Fibroblast of pulmonary artery (primary cell): ENCODE data around the gene VILL.

Experiments
- DNase-seq: peaks from one replicate; pipeline ENCODE4 v3.0.0-alpha.2; 2010; ENCODE audit warnings: low read depth
- H3K4me3 ChIP-seq: replicated peaks from 2 replicates; pipeline ENCODE4 v1.5.1; 2011; ENCODE audit warnings: low read depth, mild to moderate bottlenecking, control low read depth, low read length, moderate library complexity
- CTCF ChIP-seq: IDR thresholded peaks from 2 replicates; pipeline ENCODE4 v1.5.1; 2011; ENCODE audit warnings: mild to moderate bottlenecking, control low read depth, low read length, inconsistent platforms; ENCODE audit errors: missing control alignments

VILL gene

DNA sequence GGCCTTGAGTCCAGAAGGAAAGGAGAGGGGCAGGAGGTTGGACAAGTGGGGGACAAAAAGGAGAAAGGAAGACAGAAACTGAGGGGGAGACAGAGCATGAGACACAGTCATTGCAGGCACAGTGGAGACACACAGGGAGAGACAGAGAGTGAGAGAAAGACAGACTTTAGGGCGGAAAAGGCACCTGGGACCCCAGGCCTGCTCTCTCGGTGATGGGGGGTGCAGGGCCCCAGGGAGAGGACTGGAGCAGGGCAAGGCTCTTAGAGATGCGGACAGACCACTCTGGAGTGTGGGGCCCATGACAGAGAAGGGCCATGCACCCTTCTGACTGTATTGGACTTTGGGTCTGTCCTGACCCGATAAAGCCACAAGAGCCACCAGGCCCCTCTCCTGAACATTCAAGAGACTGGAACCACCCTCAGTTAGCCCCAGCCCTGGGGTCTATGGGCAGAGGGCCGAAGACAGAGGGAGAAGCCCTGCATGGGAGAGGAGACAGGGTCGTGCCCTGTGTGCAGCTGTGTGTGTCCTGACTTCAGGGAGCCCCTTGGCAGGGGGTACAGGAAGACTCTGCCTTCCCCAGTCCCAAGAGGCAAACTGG lies 26.4 kb downstream of the VILL start:
- no peak overlapping the region for H3K4me3 ChIP-seq
- no peak for DNase-seq
- TF ChIP-seq CTCF = no peak

- no peak for DNase-seq
- no peak overlapping the region for H3K4me3 ChIP-seq
- TF ChIP-seq CTCF = no peak
Observed at GRCh38 chr3:38017445-38018295, 27.1 kb downstream of the VILL start.

DNA sequence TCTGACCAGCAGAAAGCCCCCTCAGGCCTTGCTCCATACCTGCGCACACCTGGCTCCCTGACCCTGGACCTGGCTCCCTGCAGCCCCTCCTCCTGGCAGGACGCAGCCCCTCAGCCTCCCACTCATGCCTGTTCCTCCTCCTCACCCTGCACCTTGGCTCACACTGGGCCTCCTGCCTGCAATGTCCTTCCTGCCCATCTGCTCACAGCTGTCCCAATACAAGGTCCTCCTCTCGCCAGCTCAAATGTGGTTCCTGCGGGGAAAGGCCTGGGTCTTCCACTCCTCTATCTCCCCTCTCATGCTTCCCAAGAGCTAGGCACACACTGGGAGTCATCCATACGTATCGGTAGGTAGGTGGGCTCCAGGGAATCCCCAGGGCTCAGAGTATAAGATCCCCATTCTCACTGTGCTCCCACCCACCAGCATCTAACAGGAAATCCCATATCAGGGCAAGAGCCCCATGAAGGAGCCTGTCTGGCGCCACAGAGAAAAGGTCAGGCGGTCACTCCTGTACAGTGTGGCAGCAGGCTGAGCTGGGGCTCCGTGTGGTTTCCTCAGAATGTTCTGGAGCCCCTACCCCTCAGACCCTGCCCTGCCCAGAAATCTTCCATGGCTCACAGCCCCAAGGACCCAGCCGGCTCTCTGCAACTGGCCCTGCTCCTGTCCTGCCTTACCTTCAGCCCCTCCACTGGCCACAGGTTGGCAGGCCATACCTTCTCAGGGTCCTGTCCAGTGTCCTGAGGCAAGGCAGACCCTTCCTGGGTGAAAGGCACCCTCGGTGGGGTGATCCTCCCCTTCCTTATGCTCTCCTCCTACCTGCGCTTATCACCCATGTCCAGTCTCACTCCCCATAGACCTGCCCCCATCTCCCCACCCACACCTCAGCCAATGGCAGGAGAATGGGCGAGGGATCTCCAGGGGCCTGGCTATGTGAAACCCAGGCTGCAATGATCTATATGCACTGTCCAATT lies 28.0 kb downstream of the VILL start:
- H3K4me3 ChIP-seq = no peak overlapping the region
- DNase-seq = no peak
- no peak for TF ChIP-seq CTCF

- DNase-seq = no peak
- no peak for TF ChIP-seq CTCF
- H3K4me3 ChIP-seq = no peak overlapping the region
Observed at GRCh38 chr3:38019658-38020341, 29.2 kb downstream of the VILL start.

- TF ChIP-seq CTCF = no peak
- DNase-seq = no peak
- H3K4me3 ChIP-seq = no peak overlapping the region
Observed at GRCh38 chr3:38020342-38020726, 29.7 kb downstream of the VILL start.

DNA sequence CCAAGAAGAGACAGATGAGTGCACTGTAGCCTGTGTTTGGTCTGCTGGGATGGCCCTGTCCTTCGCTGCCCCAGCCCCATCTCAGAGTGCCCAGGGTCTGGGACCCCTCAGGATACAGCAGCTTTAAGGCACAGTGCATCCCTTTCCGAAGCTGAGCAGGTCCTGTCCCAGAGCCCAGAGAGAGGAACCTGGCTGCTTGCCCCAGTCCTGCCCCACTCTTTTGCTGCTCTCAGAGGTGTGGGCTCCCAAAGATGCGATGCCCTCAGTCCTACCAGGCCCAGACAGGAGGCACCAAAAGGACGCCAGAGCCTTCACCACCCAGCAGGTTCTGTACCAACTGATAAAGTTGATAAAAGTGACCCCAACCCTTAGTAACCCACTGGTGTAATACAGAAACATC lies 30.6 kb downstream of the VILL start:
- no peak overlapping the region for H3K4me3 ChIP-seq
- no peak for DNase-seq
- no peak for TF ChIP-seq CTCF
